ENCODE measurements around the gene CD200R1.
A peak's percentile ranks its signal among the peaks of the same experiment; 100 is the strongest.
"Not testable (repeated sequence)": the region's sequence is repeated elsewhere in the genome, so short reads cannot be mapped to it uniquely, and the experiment has no call there.

CD200R1 gene

GRCh38 chr3:112974178-112974517 lies 755 bp downstream of the CD200R1 start:
- DNase-seq, result no peak

- no peak for DNase-seq
Observed at GRCh38 chr3:112973325-112974177, 1.4 kb downstream of the CD200R1 start.

- DNase-seq, result no peak
Observed at GRCh38 chr3:112972158-112972557, 2.7 kb downstream of the CD200R1 start.

GRCh38 chr3:112967828-112968227 lies 7.1 kb downstream of the CD200R1 start:
- no peak for DNase-seq

- no peak for DNase-seq
Observed at GRCh38 chr3:112967425-112967824, 7.5 kb downstream of the CD200R1 start.

- DNase-seq, result no peak
Observed at GRCh38 chr3:112966633-112967032, 8.3 kb downstream of the CD200R1 start.

GRCh38 chr3:112965656-112966055 lies 9.2 kb downstream of the CD200R1 start:
- DNase-seq, result no peak

- no peak for DNase-seq
Observed at GRCh38 chr3:112963683-112964082, 11.2 kb downstream of the CD200R1 start.

- DNase-seq, result no peak
Observed at GRCh38 chr3:112958811-112959560, 15.9 kb downstream of the CD200R1 start.

- DNase-seq, result no peak
Observed at GRCh38 chr3:112956351-112956750, 18.6 kb downstream of the CD200R1 start.

- DNase-seq, result no peak
Observed at GRCh38 chr3:112948346-112948838, 26.5 kb downstream of the CD200R1 start.

GRCh38 chr3:112931736-112932521 lies 43.0 kb downstream of the CD200R1 start:
- DNase-seq, result no peak

GRCh38 chr3:112930771-112931170 lies 44.1 kb downstream of the CD200R1 start:
- no peak for DNase-seq

- no peak for DNase-seq
Observed at GRCh38 chr3:112925969-112926368, 48.9 kb downstream of the CD200R1 start.

GRCh38 chr3:112925560-112925959 lies 49.3 kb downstream of the CD200R1 start:
- DNase-seq, result no peak

GRCh38 chr3:112919541-112919940 lies 55.4 kb downstream of the CD200R1 start:
- DNase-seq, result not testable (repeated sequence)

- no peak for DNase-seq
Observed at GRCh38 chr3:112908252-112908651, 66.7 kb downstream of the CD200R1 start.

- no peak for DNase-seq
Observed at GRCh38 chr3:112904786-112905185, 70.1 kb downstream of the CD200R1 start.

GRCh38 chr3:112900113-112900512 lies 74.8 kb downstream of the CD200R1 start:
- DNase-seq, result no peak

- no peak for DNase-seq
Observed at GRCh38 chr3:112897791-112898190, 77.1 kb downstream of the CD200R1 start.

GRCh38 chr3:112894258-112894657 lies 80.6 kb downstream of the CD200R1 start:
- DNase-seq, result peak; percentile 29

- DNase-seq, result peak; percentile 50
Observed at GRCh38 chr3:112889357-112889756, 85.5 kb downstream of the CD200R1 start.

Data from fibroblast of skin of scalp (primary cell).